ENCODE results near the gene CBX7. TPM values are rescaled to one million over a fixed set of nuclear protein-coding genes. Genes with fewer than 3 reads are reported as not detected.
"Not testable (repeated sequence)": the region's sequence is repeated elsewhere in the genome, so short reads cannot be mapped to it uniquely, and the experiment has no call there.

The CBX7 gene
- total RNA-seq, 1 experiment from 2014 or later = 7.9 TPM

- in situ Hi-C loops (cut with HindIII; ENCODE audit: low sequenced_read_pairs) = no loop called here
- DNase-seq (ENCODE audit: low spot score) = no peak
These were observed 23.1 kb upstream of the CBX7 start for GRCh38 chr22:39175353-39176142.

- in situ Hi-C loops (cut with HindIII; ENCODE audit: low sequenced_read_pairs) = no loop called here
- peak; percentile 52 for DNase-seq (ENCODE audit: low spot score)
These were observed 22.2 kb upstream of the CBX7 start for GRCh38 chr22:39174498-39175352.

- in situ Hi-C loops (cut with HindIII; ENCODE audit: low sequenced_read_pairs) = no loop called here
- DNase-seq (ENCODE audit: low spot score) = no peak
These were observed 21.5 kb upstream of the CBX7 start for GRCh38 chr22:39173787-39174497.

GRCh38 chr22:39173050-39173706 is 20.7 kb upstream of the CBX7 start:
- DNase-seq (ENCODE audit: low spot score) = no peak
- in situ Hi-C loops (cut with HindIII; ENCODE audit: low sequenced_read_pairs) = no loop called here

GRCh38 chr22:39172265-39173049 is 20.0 kb upstream of the CBX7 start:
- in situ Hi-C loops (cut with HindIII; ENCODE audit: low sequenced_read_pairs); DNase-seq (ENCODE audit: low spot score): not testable (repeated sequence)

GRCh38 chr22:39171623-39172264 is 19.3 kb upstream of the CBX7 start:
- no peak for DNase-seq (ENCODE audit: low spot score)
- in situ Hi-C loops (cut with HindIII; ENCODE audit: low sequenced_read_pairs) = no loop called here

GRCh38 chr22:39170825-39171622 is 18.5 kb upstream of the CBX7 start:
- in situ Hi-C loops (cut with HindIII; ENCODE audit: low sequenced_read_pairs) = no loop called here
- DNase-seq (ENCODE audit: low spot score) = peak; percentile 82

- in situ Hi-C loops (cut with HindIII; ENCODE audit: low sequenced_read_pairs) = no loop called here
- DNase-seq (ENCODE audit: low spot score) = no peak
These were observed 17.5 kb upstream of the CBX7 start for GRCh38 chr22:39169797-39170466.

GRCh38 chr22:39166547-39166946 is 14.1 kb upstream of the CBX7 start:
- in situ Hi-C loops (cut with HindIII; ENCODE audit: low sequenced_read_pairs) = no loop called here
- no peak for DNase-seq (ENCODE audit: low spot score)

- in situ Hi-C loops (cut with HindIII; ENCODE audit: low sequenced_read_pairs); DNase-seq (ENCODE audit: low spot score): not testable (repeated sequence)
These were observed 3.6 kb upstream of the CBX7 start for GRCh38 chr22:39156093-39156492.

- DNase-seq (ENCODE audit: low spot score) = no peak
- in situ Hi-C loops (cut with HindIII; ENCODE audit: low sequenced_read_pairs) = no loop called here
These were observed 2.9 kb upstream of the CBX7 start for GRCh38 chr22:39155421-39155820.

GRCh38 chr22:39153220-39153717 is 789 bp upstream of the CBX7 start:
- in situ Hi-C loops (cut with HindIII; ENCODE audit: low sequenced_read_pairs) = no loop called here
- peak; percentile 28 for DNase-seq (ENCODE audit: low spot score)

- in situ Hi-C loops (cut with HindIII; ENCODE audit: low sequenced_read_pairs) = no loop called here
- no peak for DNase-seq (ENCODE audit: low spot score)
These were observed 413 bp downstream of the CBX7 start for GRCh38 chr22:39152024-39152510.

- DNase-seq (ENCODE audit: low spot score) = no peak
- in situ Hi-C loops (cut with HindIII; ENCODE audit: low sequenced_read_pairs) = no loop called here
These were observed 1.0 kb downstream of the CBX7 start for GRCh38 chr22:39151329-39151975.

GRCh38 chr22:39150848-39151215 is 1.6 kb downstream of the CBX7 start:
- peak; percentile 57 for DNase-seq (ENCODE audit: low spot score)
- in situ Hi-C loops (cut with HindIII; ENCODE audit: low sequenced_read_pairs) = no loop called here

Measured in G401 (cell line).